Measurements from ENCODE around the gene SAMD10. TPM values are rescaled to one million over a fixed set of nuclear protein-coding genes. Genes with fewer than 3 reads are reported as not detected.
A peak's percentile ranks its signal among the peaks of the same experiment; 100 is the strongest.
"Not testable (repeated sequence)": the region's sequence is repeated elsewhere in the genome, so short reads cannot be mapped to it uniquely, and the experiment has no call there.

The SAMD10 gene
- total RNA-seq, 1 experiment from 2014 or later: 7.6 TPM

- no peak for DNase-seq (ENCODE audit: low read depth)
Measured at GRCh38 chr20:63942969-63943807, 36.3 kb downstream of the SAMD10 start.

- peak; percentile 20 for DNase-seq (ENCODE audit: low read depth)
Measured at GRCh38 chr20:63942250-63942951, 37.0 kb downstream of the SAMD10 start.

GRCh38 chr20:63941282-63942081, 38.0 kb downstream of the SAMD10 start:
- no peak for DNase-seq (ENCODE audit: low read depth)

- no peak for DNase-seq (ENCODE audit: low read depth)
Measured at GRCh38 chr20:63940472-63941266, 38.8 kb downstream of the SAMD10 start.

- no peak for DNase-seq (ENCODE audit: low read depth)
Measured at GRCh38 chr20:63940071-63940471, 39.4 kb downstream of the SAMD10 start.

- DNase-seq (ENCODE audit: low read depth): no peak
Measured at GRCh38 chr20:63939061-63939935, 40.1 kb downstream of the SAMD10 start.

GRCh38 chr20:63937596-63937995, 41.8 kb downstream of the SAMD10 start:
- DNase-seq (ENCODE audit: low read depth): no peak

- no peak for DNase-seq (ENCODE audit: low read depth)
Measured at GRCh38 chr20:63935447-63935846, 44.0 kb downstream of the SAMD10 start.

- DNase-seq (ENCODE audit: low read depth): no peak
Measured at GRCh38 chr20:63934271-63935068, 45.0 kb downstream of the SAMD10 start.

- no peak for DNase-seq (ENCODE audit: low read depth)
Measured at GRCh38 chr20:63933646-63934045, 45.8 kb downstream of the SAMD10 start.

GRCh38 chr20:63932606-63933160, 46.8 kb downstream of the SAMD10 start:
- DNase-seq (ENCODE audit: low read depth): no peak

- no peak for DNase-seq (ENCODE audit: low read depth)
Measured at GRCh38 chr20:63931735-63932134, 47.7 kb downstream of the SAMD10 start.

- no peak for DNase-seq (ENCODE audit: low read depth)
Measured at GRCh38 chr20:63930971-63931553, 48.4 kb downstream of the SAMD10 start.

GRCh38 chr20:63929473-63929883, 50.0 kb downstream of the SAMD10 start:
- DNase-seq (ENCODE audit: low read depth): not testable (repeated sequence)

GRCh38 chr20:63929071-63929470, 50.4 kb downstream of the SAMD10 start:
- DNase-seq (ENCODE audit: low read depth): no peak

GRCh38 chr20:63926298-63926697, 53.1 kb downstream of the SAMD10 start:
- no peak for DNase-seq (ENCODE audit: low read depth)

GRCh38 chr20:63924241-63924640, 55.2 kb downstream of the SAMD10 start:
- DNase-seq (ENCODE audit: low read depth): no peak
